GM23338 (cell line): Measurements from ENCODE around the gene DSE. TPM values are rescaled to one million over a fixed set of nuclear protein-coding genes. Genes with fewer than 3 reads are reported as not detected.

Source experiments
- ATAC-seq: fragments of 200-7000 bp; cut with Tn5 transposase; 3 replicates; pipeline ENCODE4 v1.9.1; 2020
- DNase-seq: peaks from one replicate; pipeline ENCODE4 v3.0.0-alpha.2; 2015; ENCODE audit warnings: low spot score
- H2AFZ ChIP-seq: fragments of 200-600 bp; sonication (generic); 2 replicates; pipeline ENCODE4 v1.8.0; 2016; ENCODE audit warnings: antibody characterized with exemption, mild to moderate bottlenecking, moderate library complexity
- H3F3A ChIP-seq: fragments of 200-600 bp; sonication (generic); replicated peaks from 2 replicates; pipeline ENCODE4 v1.8.0; 2017; ENCODE audit warnings: antibody characterized with exemption, mixed run types, low read depth
- H3K27ac ChIP-seq: fragments of 200-600 bp; sonication (generic); 2 replicates; pipeline ENCODE4 v1.6.1; 2016; ENCODE audit warnings: low read depth
- H3K27me3 ChIP-seq: fragments of 200-600 bp; sonication (generic); 2 replicates; pipeline ENCODE4 v1.8.0; 2016; ENCODE audit warnings: mild to moderate bottlenecking, mixed run types, moderate library complexity; ENCODE audit not compliant: insufficient read depth
- H3K36me3 ChIP-seq: fragments of 200-600 bp; sonication (generic); 2 replicates; pipeline ENCODE4 v1.8.0; 2016; ENCODE audit warnings: mild to moderate bottlenecking; ENCODE audit not compliant: insufficient read depth
- H3K4me1 ChIP-seq: fragments of 200-600 bp; sonication (generic); 2 replicates; pipeline ENCODE4 v1.8.0; 2016; ENCODE audit warnings: mild to moderate bottlenecking, moderate library complexity; ENCODE audit not compliant: insufficient read depth
- H3K4me2 ChIP-seq: fragments of 200-600 bp; sonication (generic); 2 replicates; pipeline ENCODE4 v1.7.1; 2017; ENCODE audit warnings: mixed run types
- H3K4me3 ChIP-seq: fragments of 200-600 bp; sonication (generic); 2 replicates; pipeline ENCODE4 v1.6.1; 2016; ENCODE audit warnings: mixed run types
- H3K79me2 ChIP-seq: fragments of 200-600 bp; sonication (generic); replicated peaks from 2 replicates; pipeline ENCODE4 v1.8.0; 2017; ENCODE audit warnings: mild to moderate bottlenecking; ENCODE audit not compliant: insufficient read depth
- H3K9me2 ChIP-seq: fragments of 200-600 bp; sonication (generic); 2 replicates; pipeline ENCODE4 v1.8.0; 2017; ENCODE audit not compliant: insufficient read depth
- H4K20me1 ChIP-seq: fragments of 200-600 bp; sonication (generic); replicated peaks from 2 replicates; pipeline ENCODE4 v1.8.0; 2017; ENCODE audit warnings: mild to moderate bottlenecking; ENCODE audit not compliant: insufficient read depth
- H3K27ac Mint-ChIP-seq: 2 replicates; pipeline ENCODE4 v1.8.0; 2020; ENCODE audit warnings: inconsistent platforms, mild to moderate bottlenecking, moderate library complexity, mixed read lengths
- H3K27me3 Mint-ChIP-seq: 3 replicates; pipeline ENCODE4 v1.8.0; 2022; ENCODE audit warnings: low read depth, mild to moderate bottlenecking, moderate library complexity, mixed read lengths, inconsistent platforms; ENCODE audit not compliant: insufficient read depth, poor library complexity
- H3K36me3 Mint-ChIP-seq: 3 replicates; pipeline ENCODE4 v1.8.0; 2021; ENCODE audit warnings: low read depth, mild to moderate bottlenecking, inconsistent platforms, moderate library complexity, mixed read lengths
- H3K4me1 Mint-ChIP-seq: 3 replicates; pipeline ENCODE4 v1.8.0; 2020; ENCODE audit warnings: mild to moderate bottlenecking, inconsistent platforms, mixed read lengths
- H3K4me3 Mint-ChIP-seq: 3 replicates; pipeline ENCODE4 v1.8.0; 2021; ENCODE audit warnings: moderate library complexity, mild to moderate bottlenecking, inconsistent platforms, mixed read lengths
- H3K9me3 Mint-ChIP-seq: 3 replicates; pipeline ENCODE4 v1.8.0; 2020; ENCODE audit warnings: moderate library complexity, mild to moderate bottlenecking, inconsistent platforms, mixed read lengths
- CREB1 ChIP-seq: fragments of 250-450 bp; sonication (Bioruptor Pico); IDR thresholded peaks from 2 replicates; pipeline ENCODE4 v1.5.0; 2020; ENCODE audit warnings: low read depth, mild to moderate bottlenecking, moderate library complexity
- EZH2phosphoT487 ChIP-seq: fragments of 200-600 bp; sonication (generic); IDR thresholded peaks from one replicate; pipeline ENCODE4 v1.8.1; 2018; ENCODE audit warnings: antibody characterized with exemption; ENCODE audit not compliant: unreplicated experiment
- JUNB ChIP-seq: IDR thresholded peaks from one replicate; pipeline ENCODE4 v1.6.1; 2016; ENCODE audit warnings: antibody characterized with exemption; ENCODE audit not compliant: unreplicated experiment
- POLR2AphosphoS5 ChIP-seq: IDR thresholded peaks from 2 replicates; pipeline ENCODE4 v1.6.1; 2016; ENCODE audit warnings: antibody characterized with exemption, low read depth
- ZNF114 ChIP-seq: fragments of 250-450 bp; sonication (Bioruptor Pico); IDR thresholded peaks from 2 replicates; pipeline ENCODE4 v1.5.0; 2020; ENCODE audit warnings: mild to moderate bottlenecking, moderate library complexity
- ZNF331 ChIP-seq: fragments of 250-450 bp; sonication (Bioruptor Pico); IDR thresholded peaks from 2 replicates; pipeline ENCODE4 v1.5.0; 2020; ENCODE audit warnings: low read depth, mild to moderate bottlenecking, moderate library complexity
- polyA plus RNA-seq: library from polyadenylated mRNA; unstranded; fragments of >200 nt; fragmentation: Nextera tagmentation; extraction: Ambion mirVana; gene quantifications from 2 replicates; pipeline ENCODE4 v1.2.1, GENCODE V29; 2016
- total RNA-seq: library from RNA; depleted of rRNA; stranded (reverse); fragments of >200 nt; shearing (Covaris generic); gene quantifications from 2 replicates; pipeline ENCODE4 v1.2.3, GENCODE V29; 2014
- TF ChIP-seq, protein P1 (sequence below): IDR thresholded peaks from one replicate; pipeline ENCODE4 v1.6.1; 2018; ENCODE audit warnings: antibody characterized with exemption; ENCODE audit not compliant: unreplicated experiment
- TF ChIP-seq, protein P2 (sequence below): fragments of 250-450 bp; sonication (Bioruptor Pico); IDR thresholded peaks from 2 replicates; pipeline ENCODE4 v1.5.0; 2020; ENCODE audit warnings: mild to moderate bottlenecking, moderate library complexity

The DSE gene
- total and polyA plus RNA-seq, 2 experiments from 2014 or later: 18.8 to 45.2 TPM

DNA sequence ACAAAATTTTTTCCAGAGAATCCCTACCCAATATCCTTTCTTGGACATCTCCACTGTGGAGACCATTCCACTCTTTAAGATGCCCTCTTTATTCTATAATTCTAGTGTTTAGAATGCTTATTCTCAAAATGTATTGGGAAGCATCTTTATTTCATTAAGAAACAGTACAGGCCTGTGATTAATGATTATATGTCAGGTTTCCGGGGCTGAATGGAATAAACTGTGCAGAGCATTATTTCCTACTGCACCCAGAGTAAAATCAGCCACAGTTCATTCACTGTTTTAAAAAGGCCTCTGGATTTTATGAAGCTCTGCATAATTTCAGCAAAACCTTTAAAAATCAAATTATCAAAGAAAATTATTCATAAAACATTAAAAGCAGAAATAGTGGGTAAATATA, 42.6 kb downstream of the DSE start:
- Histone ChIP-seq H3K4me1 (peaks cover 15% of the 10 kb centered on the region), H3K9me2 (no peaks in the 10 kb centered on the region), H3K4me2 (no peak overlapping the region), H3K4me3 (no peak overlapping the region), H3K27ac (0 out of 2 replicates have a peak overlapping the region, but pooled peaks have one; percentile 47), H2AFZ (no peak overlapping the region), H3K36me3 (no peaks in the 10 kb centered on the region), H3K79me2 (peaks cover 66% of the 10 kb centered on the region), H4K20me1 (no peaks in the 10 kb centered on the region), H3F3A (no peaks in the 10 kb centered on the region), H3K27me3 (no peaks in the 10 kb centered on the region)
- Mint-ChIP-seq H3K4me3 (no peak overlapping the region), H3K27me3 (peaks cover 3% of the 10 kb centered on the region), H3K36me3 (peaks cover 12% of the 10 kb centered on the region; the same call in 2 of the 3 replicates), H3K27ac (no peak overlapping the region), H3K9me3 (no peaks in the 10 kb centered on the region; the same call in 2 of the 3 replicates), H3K4me1 (peaks cover 29% of the 10 kb centered on the region)
- TF ChIP-seq EZH2phosphoT487 (no peak), POLR2AphosphoS5 (no peak), ZNF114 (CRISPR knock-in tag) (no peak), ZNF331 (no peak), CREB1 (CRISPR knock-in tag) (no peak), JUNB (no peak)
- TF ChIP-seq, protein P1, sequence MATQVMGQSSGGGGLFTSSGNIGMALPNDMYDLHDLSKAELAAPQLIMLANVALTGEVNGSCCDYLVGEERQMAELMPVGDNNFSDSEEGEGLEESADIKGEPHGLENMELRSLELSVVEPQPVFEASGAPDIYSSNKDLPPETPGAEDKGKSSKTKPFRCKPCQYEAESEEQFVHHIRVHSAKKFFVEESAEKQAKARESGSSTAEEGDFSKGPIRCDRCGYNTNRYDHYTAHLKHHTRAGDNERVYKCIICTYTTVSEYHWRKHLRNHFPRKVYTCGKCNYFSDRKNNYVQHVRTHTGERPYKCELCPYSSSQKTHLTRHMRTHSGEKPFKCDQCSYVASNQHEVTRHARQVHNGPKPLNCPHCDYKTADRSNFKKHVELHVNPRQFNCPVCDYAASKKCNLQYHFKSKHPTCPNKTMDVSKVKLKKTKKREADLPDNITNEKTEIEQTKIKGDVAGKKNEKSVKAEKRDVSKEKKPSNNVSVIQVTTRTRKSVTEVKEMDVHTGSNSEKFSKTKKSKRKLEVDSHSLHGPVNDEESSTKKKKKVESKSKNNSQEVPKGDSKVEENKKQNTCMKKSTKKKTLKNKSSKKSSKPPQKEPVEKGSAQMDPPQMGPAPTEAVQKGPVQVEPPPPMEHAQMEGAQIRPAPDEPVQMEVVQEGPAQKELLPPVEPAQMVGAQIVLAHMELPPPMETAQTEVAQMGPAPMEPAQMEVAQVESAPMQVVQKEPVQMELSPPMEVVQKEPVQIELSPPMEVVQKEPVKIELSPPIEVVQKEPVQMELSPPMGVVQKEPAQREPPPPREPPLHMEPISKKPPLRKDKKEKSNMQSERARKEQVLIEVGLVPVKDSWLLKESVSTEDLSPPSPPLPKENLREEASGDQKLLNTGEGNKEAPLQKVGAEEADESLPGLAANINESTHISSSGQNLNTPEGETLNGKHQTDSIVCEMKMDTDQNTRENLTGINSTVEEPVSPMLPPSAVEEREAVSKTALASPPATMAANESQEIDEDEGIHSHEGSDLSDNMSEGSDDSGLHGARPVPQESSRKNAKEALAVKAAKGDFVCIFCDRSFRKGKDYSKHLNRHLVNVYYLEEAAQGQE: no peak
- TF ChIP-seq, protein P2, sequence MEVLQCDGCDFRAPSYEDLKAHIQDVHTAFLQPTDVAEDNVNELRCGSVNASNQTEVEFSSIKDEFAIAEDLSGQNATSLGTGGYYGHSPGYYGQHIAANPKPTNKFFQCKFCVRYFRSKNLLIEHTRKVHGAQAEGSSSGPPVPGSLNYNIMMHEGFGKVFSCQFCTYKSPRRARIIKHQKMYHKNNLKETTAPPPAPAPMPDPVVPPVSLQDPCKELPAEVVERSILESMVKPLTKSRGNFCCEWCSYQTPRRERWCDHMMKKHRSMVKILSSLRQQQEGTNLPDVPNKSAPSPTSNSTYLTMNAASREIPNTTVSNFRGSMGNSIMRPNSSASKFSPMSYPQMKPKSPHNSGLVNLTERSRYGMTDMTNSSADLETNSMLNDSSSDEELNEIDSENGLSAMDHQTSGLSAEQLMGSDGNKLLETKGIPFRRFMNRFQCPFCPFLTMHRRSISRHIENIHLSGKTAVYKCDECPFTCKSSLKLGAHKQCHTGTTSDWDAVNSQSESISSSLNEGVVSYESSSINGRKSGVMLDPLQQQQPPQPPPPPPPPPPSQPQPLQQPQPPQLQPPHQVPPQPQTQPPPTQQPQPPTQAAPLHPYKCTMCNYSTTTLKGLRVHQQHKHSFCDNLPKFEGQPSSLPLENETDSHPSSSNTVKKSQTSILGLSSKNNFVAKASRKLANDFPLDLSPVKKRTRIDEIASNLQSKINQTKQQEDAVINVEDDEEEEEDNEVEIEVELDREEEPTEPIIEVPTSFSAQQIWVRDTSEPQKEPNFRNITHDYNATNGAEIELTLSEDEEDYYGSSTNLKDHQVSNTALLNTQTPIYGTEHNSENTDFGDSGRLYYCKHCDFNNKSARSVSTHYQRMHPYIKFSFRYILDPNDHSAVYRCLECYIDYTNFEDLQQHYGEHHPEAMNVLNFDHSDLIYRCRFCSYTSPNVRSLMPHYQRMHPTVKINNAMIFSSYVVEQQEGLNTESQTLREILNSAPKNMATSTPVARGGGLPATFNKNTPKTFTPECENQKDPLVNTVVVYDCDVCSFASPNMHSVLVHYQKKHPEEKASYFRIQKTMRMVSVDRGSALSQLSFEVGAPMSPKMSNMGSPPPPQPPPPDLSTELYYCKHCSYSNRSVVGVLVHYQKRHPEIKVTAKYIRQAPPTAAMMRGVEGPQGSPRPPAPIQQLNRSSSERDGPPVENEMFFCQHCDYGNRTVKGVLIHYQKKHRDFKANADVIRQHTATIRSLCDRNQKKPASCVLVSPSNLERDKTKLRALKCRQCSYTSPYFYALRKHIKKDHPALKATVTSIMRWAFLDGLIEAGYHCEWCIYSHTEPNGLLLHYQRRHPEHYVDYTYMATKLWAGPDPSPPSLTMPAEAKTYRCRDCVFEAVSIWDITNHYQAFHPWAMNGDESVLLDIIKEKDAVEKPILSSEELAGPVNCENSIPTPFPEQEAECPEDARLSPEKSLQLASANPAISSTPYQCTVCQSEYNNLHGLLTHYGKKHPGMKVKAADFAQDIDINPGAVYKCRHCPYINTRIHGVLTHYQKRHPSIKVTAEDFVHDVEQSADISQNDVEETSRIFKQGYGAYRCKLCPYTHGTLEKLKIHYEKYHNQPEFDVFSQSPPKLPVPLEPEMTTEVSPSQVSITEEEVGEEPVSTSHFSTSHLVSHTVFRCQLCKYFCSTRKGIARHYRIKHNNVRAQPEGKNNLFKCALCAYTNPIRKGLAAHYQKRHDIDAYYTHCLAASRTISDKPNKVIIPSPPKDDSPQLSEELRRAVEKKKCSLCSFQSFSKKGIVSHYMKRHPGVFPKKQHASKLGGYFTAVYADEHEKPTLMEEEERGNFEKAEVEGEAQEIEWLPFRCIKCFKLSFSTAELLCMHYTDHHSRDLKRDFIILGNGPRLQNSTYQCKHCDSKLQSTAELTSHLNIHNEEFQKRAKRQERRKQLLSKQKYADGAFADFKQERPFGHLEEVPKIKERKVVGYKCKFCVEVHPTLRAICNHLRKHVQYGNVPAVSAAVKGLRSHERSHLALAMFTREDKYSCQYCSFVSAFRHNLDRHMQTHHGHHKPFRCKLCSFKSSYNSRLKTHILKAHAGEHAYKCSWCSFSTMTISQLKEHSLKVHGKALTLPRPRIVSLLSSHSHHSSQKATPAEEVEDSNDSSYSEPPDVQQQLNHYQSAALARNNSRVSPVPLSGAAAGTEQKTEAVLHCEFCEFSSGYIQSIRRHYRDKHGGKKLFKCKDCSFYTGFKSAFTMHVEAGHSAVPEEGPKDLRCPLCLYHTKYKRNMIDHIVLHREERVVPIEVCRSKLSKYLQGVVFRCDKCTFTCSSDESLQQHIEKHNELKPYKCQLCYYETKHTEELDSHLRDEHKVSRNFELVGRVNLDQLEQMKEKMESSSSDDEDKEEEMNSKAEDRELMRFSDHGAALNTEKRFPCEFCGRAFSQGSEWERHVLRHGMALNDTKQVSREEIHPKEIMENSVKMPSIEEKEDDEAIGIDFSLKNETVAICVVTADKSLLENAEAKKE (CRISPR knock-in tag): no peak
- DNase-seq (no peak), ATAC-seq (no peak)
